A549 (cell line): Measurements from ENCODE around the gene OR7A10.

Experiments
- CEBPB ChIP-seq, 2 experiments: fragments of >200 bp in 1 of 2; sonication (Bioruptor Twin) in 1 of 2; formaldehyde crosslinking in 1 of 2; IDR thresholded peaks; 2 replicates each; pipeline ENCODE4 v1.6.1; 2012 to 2016
- CTCF ChIP-seq: fragments of >200 bp; sonication (Bioruptor Twin); formaldehyde crosslinking; IDR thresholded peaks from 3 replicates; pipeline ENCODE4 v1.5.1; 2016
- KDM1A ChIP-seq: fragments of 200-600 bp; sonication (generic); IDR thresholded peaks from 2 replicates; pipeline ENCODE4 v1.6.1; 2016; ENCODE audit warnings: low read depth, mild to moderate bottlenecking
- POLR2AphosphoS2 ChIP-seq: conservative IDR thresholded peaks from 2 replicates; pipeline ENCODE4 v1.6.1; 2012; ENCODE audit warnings: low read length, improper control_type of control experiment, inconsistent platforms
- RCOR1 ChIP-seq: fragments of 150-350 bp; IDR thresholded peaks from 2 replicates; pipeline ENCODE4 v1.6.1; 2014; ENCODE audit warnings: antibody characterized with exemption, low read length, low read depth

GRCh38 chr19:14830702-14831101 is 18.0 kb downstream of the OR7A10 start:
- TF ChIP-seq CEBPB (IDR thresholded peaks at IDR 0.05) (no peak), RCOR1 (no peak), KDM1A (no peak), CTCF (no peak), POLR2AphosphoS2 (no peak)
